PC-3 (cell line): ENCODE data around the gene SMIM38.

Experiments used
- EZH2phosphoT487 ChIP-seq: fragments of 300-600 bp; sonication (generic); IDR thresholded peaks from 2 replicates; pipeline ENCODE4 v1.6.1; 2018; ENCODE audit warnings: mild to moderate bottlenecking, antibody characterized with exemption, low read length, borderline replicate concordance
- TF ChIP-seq, protein P1 (sequence below): fragments of 300-600 bp; sonication (generic); conservative IDR thresholded peaks from 2 replicates; pipeline ENCODE4 v1.5.1; 2017; ENCODE audit warnings: antibody characterized with exemption, low read depth, mild to moderate bottlenecking, low read length

DNA sequence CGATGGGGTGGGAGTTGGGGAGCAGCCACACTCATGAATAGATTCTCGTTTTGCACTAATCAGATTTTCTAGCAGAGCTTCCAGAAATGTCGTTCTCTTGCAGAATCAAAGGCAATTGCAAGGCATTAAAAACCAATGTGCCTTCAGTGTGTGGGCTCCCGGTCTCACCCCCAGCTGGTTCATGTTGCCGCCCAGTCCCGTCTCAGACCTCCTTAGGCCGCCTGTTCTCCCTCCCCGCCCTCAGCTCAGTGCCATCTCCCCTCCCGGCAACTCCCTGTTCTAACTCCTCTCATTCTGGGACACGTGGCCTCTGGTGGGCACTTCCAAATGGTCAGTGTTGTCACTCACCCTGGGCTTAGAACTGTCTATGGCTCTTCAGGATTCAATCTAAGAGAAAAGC, 42.5 kb upstream of the SMIM38 start:
- no peak for TF ChIP-seq EZH2phosphoT487
- TF ChIP-seq, protein P1, sequence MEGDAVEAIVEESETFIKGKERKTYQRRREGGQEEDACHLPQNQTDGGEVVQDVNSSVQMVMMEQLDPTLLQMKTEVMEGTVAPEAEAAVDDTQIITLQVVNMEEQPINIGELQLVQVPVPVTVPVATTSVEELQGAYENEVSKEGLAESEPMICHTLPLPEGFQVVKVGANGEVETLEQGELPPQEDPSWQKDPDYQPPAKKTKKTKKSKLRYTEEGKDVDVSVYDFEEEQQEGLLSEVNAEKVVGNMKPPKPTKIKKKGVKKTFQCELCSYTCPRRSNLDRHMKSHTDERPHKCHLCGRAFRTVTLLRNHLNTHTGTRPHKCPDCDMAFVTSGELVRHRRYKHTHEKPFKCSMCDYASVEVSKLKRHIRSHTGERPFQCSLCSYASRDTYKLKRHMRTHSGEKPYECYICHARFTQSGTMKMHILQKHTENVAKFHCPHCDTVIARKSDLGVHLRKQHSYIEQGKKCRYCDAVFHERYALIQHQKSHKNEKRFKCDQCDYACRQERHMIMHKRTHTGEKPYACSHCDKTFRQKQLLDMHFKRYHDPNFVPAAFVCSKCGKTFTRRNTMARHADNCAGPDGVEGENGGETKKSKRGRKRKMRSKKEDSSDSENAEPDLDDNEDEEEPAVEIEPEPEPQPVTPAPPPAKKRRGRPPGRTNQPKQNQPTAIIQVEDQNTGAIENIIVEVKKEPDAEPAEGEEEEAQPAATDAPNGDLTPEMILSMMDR: no peak
